ENCODE results near the gene FYTTD1.

The FYTTD1 gene

DNA sequence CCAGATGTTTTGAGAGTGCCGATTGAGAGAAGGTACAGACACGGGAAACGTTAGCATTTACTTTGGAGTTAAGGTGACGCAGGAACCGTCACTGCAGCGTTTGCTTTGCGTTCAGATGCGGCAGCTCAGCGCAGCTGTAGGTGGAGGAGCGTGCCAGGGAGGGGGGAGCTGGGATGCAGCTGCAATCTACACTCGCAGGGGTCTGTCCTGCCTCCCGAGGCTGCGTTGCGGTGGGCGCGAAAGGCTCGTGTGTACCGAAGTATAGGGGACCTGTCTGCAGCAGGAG lies 425 bp upstream of the FYTTD1 start:
- TF ChIP-seq, protein P1, sequence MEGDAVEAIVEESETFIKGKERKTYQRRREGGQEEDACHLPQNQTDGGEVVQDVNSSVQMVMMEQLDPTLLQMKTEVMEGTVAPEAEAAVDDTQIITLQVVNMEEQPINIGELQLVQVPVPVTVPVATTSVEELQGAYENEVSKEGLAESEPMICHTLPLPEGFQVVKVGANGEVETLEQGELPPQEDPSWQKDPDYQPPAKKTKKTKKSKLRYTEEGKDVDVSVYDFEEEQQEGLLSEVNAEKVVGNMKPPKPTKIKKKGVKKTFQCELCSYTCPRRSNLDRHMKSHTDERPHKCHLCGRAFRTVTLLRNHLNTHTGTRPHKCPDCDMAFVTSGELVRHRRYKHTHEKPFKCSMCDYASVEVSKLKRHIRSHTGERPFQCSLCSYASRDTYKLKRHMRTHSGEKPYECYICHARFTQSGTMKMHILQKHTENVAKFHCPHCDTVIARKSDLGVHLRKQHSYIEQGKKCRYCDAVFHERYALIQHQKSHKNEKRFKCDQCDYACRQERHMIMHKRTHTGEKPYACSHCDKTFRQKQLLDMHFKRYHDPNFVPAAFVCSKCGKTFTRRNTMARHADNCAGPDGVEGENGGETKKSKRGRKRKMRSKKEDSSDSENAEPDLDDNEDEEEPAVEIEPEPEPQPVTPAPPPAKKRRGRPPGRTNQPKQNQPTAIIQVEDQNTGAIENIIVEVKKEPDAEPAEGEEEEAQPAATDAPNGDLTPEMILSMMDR (conservative IDR thresholded peaks at IDR 0.05; ENCODE audit: low read length): no peak
- no peak for TF ChIP-seq EZH2phosphoT487 (IDR thresholded peaks at IDR 0.05; ENCODE audit: borderline replicate concordance)
- Histone ChIP-seq H3K9me3 (ENCODE audit: insufficient read depth, low read depth, low read length) (no peaks in the 10 kb centered on the region), H4K20me1 (ENCODE audit: insufficient read depth, low read length, poor library complexity, severe bottlenecking) (peaks cover 31% of the 10 kb centered on the region)

DNA sequence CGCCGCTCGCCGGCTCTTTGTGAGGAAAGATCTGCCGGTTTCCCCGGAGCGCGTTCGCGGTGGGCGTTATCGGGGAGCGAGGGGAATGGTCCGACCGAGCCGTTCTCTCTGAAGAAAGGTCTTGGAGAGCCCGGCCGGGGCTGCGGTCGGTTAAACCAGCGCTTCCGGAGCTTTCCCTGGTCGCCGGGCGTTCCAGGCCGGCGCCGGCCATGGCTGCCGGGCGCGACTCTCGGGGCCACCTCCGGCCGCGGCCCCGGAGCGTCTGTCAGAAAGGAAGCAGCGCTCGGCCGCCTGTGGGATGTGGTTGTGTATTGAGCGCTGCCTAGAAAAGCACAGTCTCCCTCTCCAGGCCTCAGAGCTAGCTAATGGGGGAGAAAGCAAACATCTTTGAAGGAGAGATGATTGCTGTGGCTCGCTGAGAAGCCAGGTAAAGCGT lies 731 bp downstream of the FYTTD1 start:
- Histone ChIP-seq H3K9ac (ENCODE audit: low read depth, low read length, poor library complexity, severe bottlenecking) (peak overlapping the region; percentile 81), H3K9me3 (ENCODE audit: insufficient read depth, low read depth, low read length) (no peaks in the 10 kb centered on the region), H3K27me3 (ENCODE audit: insufficient read depth, low read length, poor library complexity, severe bottlenecking) (no peaks in the 10 kb centered on the region), H3K9me2 (replicated peaks; ENCODE audit: low read depth, low read length) (no peaks in the 10 kb centered on the region), H4K20me1 (ENCODE audit: insufficient read depth, low read length, poor library complexity, severe bottlenecking) (peaks cover 41% of the 10 kb centered on the region), H3K36me3 (ENCODE audit: insufficient read depth, low read length) (no peaks in the 10 kb centered on the region), H3K4me2 (ENCODE audit: low read depth, low read length, poor library complexity, severe bottlenecking) (peak overlapping the region; percentile 87), H3K4me3 (ENCODE audit: low read length, poor library complexity, severe bottlenecking) (peak overlapping the region; percentile 80), H3F3A (ENCODE audit: low read depth) (no peaks in the 10 kb centered on the region; the same call in 1 of the 2 replicates), H3K79me2 (ENCODE audit: insufficient read depth, low read length) (peaks cover 47% of the 10 kb centered on the region), H3K4me1 (ENCODE audit: insufficient read depth, low read length, poor library complexity, severe bottlenecking) (peaks cover 33% of the 10 kb centered on the region), H2AFZ (ENCODE audit: low read length) (peak overlapping the region; percentile 88)
- TF ChIP-seq, protein P1 (conservative IDR thresholded peaks at IDR 0.05; ENCODE audit: low read length): no peak; the same call in 1 of the 2 replicates
- no peak for TF ChIP-seq EZH2phosphoT487 (IDR thresholded peaks at IDR 0.05; ENCODE audit: borderline replicate concordance)

More for the DNA sequence above, 425 bp upstream of the FYTTD1 start:
- Histone ChIP-seq H3K4me2 (ENCODE audit: low read depth, low read length, poor library complexity, severe bottlenecking) (peak overlapping the region; percentile 87), H3K4me1 (ENCODE audit: insufficient read depth, low read length, poor library complexity, severe bottlenecking) (peaks cover 25% of the 10 kb centered on the region), H3K4me3 (ENCODE audit: low read length, poor library complexity, severe bottlenecking) (peak overlapping the region; percentile 80), H3K9ac (ENCODE audit: low read depth, low read length, poor library complexity, severe bottlenecking) (peak overlapping the region; percentile 13), H3F3A (ENCODE audit: low read depth) (no peaks in the 10 kb centered on the region; the same call in 1 of the 2 replicates), H2AFZ (ENCODE audit: low read length) (peak overlapping the region; percentile 90), H3K9me2 (replicated peaks; ENCODE audit: low read depth, low read length) (no peaks in the 10 kb centered on the region), H3K36me3 (ENCODE audit: insufficient read depth, low read length) (no peaks in the 10 kb centered on the region), H3K27me3 (ENCODE audit: insufficient read depth, low read length, poor library complexity, severe bottlenecking) (no peaks in the 10 kb centered on the region), H3K79me2 (ENCODE audit: insufficient read depth, low read length) (peaks cover 36% of the 10 kb centered on the region)

DNA sequence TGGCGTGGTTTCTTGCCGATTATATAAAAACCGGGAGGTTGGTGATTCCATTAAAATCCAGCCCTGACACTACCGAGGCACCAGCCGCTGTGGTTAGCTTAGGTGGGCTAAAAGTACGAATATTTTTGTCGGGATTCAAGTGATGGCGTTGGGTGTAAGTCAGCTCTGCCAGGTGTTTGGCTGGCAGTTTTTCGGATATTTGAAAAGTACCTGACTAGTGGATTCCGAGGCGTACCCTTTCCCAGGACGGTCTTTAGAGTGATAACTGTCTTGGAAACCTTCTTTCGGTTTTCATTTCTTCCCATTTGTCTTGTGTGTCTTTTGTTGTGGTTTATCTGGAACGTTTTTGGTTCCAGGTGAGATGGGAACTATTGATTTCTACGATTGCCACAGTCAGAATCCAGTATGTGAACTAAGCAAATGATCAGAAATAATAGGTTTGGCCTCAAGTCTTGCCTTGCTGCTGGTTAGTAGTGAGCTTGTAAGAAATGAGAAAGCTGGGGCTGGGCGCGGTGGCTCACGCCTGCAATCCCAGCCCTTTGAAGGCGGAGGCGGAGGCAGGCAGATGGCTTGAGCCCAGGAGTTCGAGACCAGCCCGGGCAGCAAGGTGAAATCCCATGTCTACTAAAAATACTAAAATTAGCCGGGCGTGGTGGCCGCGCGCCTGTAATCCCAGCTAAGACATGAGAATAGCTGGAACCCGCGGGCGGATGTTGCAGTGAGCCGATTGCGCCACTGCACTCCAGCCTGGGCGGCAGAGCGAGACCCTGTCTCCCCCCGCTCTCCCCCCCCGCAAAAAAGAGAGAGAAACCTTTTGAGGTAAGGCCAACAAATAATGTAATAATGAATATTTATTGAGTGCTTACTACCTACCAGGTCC lies 1.4 kb downstream of the FYTTD1 start:
- Histone ChIP-seq H2AFZ (ENCODE audit: low read length) (no peak overlapping the region), H4K20me1 (ENCODE audit: insufficient read depth, low read length, poor library complexity, severe bottlenecking) (peaks cover 41% of the 10 kb centered on the region), H3K79me2 (ENCODE audit: insufficient read depth, low read length) (peaks cover 54% of the 10 kb centered on the region)

More for the DNA sequence above, 1.4 kb downstream of the FYTTD1 start:
- Histone ChIP-seq H3K9me3 (ENCODE audit: insufficient read depth, low read depth, low read length) (no peaks in the 10 kb centered on the region), H3K9me2 (replicated peaks; ENCODE audit: low read depth, low read length) (no peaks in the 10 kb centered on the region), H3K4me2 (ENCODE audit: low read depth, low read length, poor library complexity, severe bottlenecking) (peak overlapping the region; percentile 87), H3K4me3 (ENCODE audit: low read length, poor library complexity, severe bottlenecking) (peak overlapping the region; percentile 80), H3K36me3 (ENCODE audit: insufficient read depth, low read length) (no peaks in the 10 kb centered on the region), H3F3A (ENCODE audit: low read depth) (no peaks in the 10 kb centered on the region; the same call in 1 of the 2 replicates), H3K4me1 (ENCODE audit: insufficient read depth, low read length, poor library complexity, severe bottlenecking) (peaks cover 36% of the 10 kb centered on the region), H3K9ac (ENCODE audit: low read depth, low read length, poor library complexity, severe bottlenecking) (peak overlapping the region; percentile 81), H3K27me3 (ENCODE audit: insufficient read depth, low read length, poor library complexity, severe bottlenecking) (no peaks in the 10 kb centered on the region)
- TF ChIP-seq EZH2phosphoT487 (IDR thresholded peaks at IDR 0.05; ENCODE audit: borderline replicate concordance): no peak
- TF ChIP-seq, protein P1 (conservative IDR thresholded peaks at IDR 0.05; ENCODE audit: low read length): no peak; the same call in 1 of the 2 replicates

All from Loucy (cell line).